ENCODE results near the gene CLEC11A.
"Not testable (repeated sequence)": the region's sequence is repeated elsewhere in the genome, so short reads cannot be mapped to it uniquely, and the experiment has no call there.

CLEC11A gene

DNA sequence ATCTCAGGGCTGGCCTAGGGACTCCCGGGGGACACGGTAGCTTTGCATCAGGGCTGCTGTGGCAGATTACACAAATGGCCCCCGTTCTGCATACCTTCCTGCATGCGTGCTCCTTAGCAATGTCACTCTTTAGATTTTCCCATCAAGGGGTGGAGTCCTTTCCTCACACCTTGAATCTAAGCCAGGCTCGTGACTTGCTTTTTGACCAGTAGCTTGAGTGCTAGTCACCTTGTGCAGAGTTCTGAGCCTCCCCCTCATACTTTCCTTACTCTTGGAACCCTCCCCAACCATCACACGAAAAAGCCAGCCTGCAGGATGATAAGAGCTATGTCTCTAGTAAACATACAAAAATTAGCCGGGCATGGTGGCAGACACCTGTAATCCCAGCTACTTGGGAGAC, 50.3 kb downstream of the CLEC11A start:
- not testable (repeated sequence) for H3K4me3 ChIP-seq (ENCODE audit: low read depth, low read length); H3K4me1 ChIP-seq (ENCODE audit: control insufficient read depth, insufficient read depth, low read length); H3K9me3 ChIP-seq (ENCODE audit: control insufficient read depth, insufficient read depth, low read depth, low read length); H3K27ac ChIP-seq (ENCODE audit: extremely low read depth, low read depth, low read length); H3K36me3 ChIP-seq (ENCODE audit: control insufficient read depth in 2 of 2, insufficient read depth in 1 of 2, low read length in 2 of 2)
- POLR2A ChIA-PET: interaction anchor here (1.0 to 1.2 kb wide), 2 partner anchors 13 to 247 kb away, joined by 3 to 4 read pairs; no protein-coding TSS in a partner anchor
- CTCF ChIA-PET: interaction anchor here (0.7 to 2.8 kb wide), 5 partner anchors 11 to 321 kb away, joined by 4 to 12 read pairs (median 5); no protein-coding TSS in a partner anchor
